Measurements from ENCODE around the gene GRM4. TPM values are rescaled to one million over a fixed set of nuclear protein-coding genes. Genes with fewer than 3 reads are reported as not detected.
A peak's percentile ranks its signal among the peaks of the same experiment; 100 is the strongest.

The GRM4 gene
- total RNA-seq, 1 experiment from 2014 or later = 5.6 TPM

DNA sequence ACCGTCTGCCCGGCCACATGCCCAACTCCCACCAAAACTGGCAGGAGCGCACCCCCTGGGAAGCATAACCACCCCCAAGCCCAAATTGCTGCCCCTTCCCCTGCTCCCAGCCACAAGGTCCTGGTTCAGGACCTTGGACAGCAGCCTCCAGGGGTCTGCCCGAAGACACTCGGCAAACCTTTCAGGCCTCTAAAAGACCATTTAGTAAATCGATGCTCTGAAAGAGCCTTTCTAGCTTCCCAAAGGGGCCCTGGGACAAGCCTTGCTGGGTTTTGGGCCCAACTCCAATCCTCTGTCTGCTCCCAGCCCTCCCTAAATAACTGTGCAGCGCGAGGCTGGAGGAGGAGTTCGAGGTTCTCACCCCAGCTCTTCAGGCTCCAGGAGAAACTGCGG lies 30.5 kb downstream of the GRM4 start:
- no peak overlapping the region for H3K4ac ChIP-seq (ENCODE audit: low read depth, low read length)
- WGBS (ENCODE audit: extremely low coverage, insufficient read length, low lambda C conversion rate) = no CpG with 5 or more reads among the region's 10 CpGs
- H2BK120ac ChIP-seq (ENCODE audit: low read depth, low read length, poor library complexity, severe bottlenecking) = no peak overlapping the region
- no peak overlapping the region for H3K18ac ChIP-seq (ENCODE audit: insufficient read length, low read depth, low read length)
- no peak overlapping the region for H4K91ac ChIP-seq (ENCODE audit: insufficient read length, low read depth, low read length)
- H3K27me3 ChIP-seq (ENCODE audit: insufficient read depth, low read length) = no peaks in the 10 kb centered on the region
- H3K79me2 ChIP-seq (ENCODE audit: insufficient read depth, low read length) = no peaks in the 10 kb centered on the region
- peak; percentile 60 for DNase-seq
- no peaks in the 10 kb centered on the region for H3K23me2 ChIP-seq (ENCODE audit: insufficient read length, low read depth, low read length, poor library complexity, severe bottlenecking)
- H2BK12ac ChIP-seq (ENCODE audit: insufficient read length, low read depth, low read length) = no peak overlapping the region
- no peak overlapping the region for H3K9ac ChIP-seq (ENCODE audit: extremely low read depth, insufficient read length, low read length)
- Mint-ChIP-seq H3K27me3 (ENCODE audit: low read depth) (peaks cover 10% of the 10 kb centered on the region; the same call in 1 of the 2 replicates), H3K36me3 (ENCODE audit: insufficient read depth in 1 of 3, low read depth in 3 of 3) (no peaks in the 10 kb centered on the region; a peak in 1 of 7 replicates), H3K9me3 (peaks cover 0 to 2% of the 10 kb centered on the region in 2 experiments; a peak in 3 of 5 replicates), H3K27ac (no peak overlapping the region), H3K4me3 (no peak overlapping the region), H3K4me1 (peaks cover 0 to 5% of the 10 kb centered on the region in 2 experiments; a peak in 2 of 4 replicates)
- no peak overlapping the region for H2AFZ ChIP-seq (ENCODE audit: low read length)
- H2BK15ac ChIP-seq (ENCODE audit: low read depth, low read length) = no peak overlapping the region
- no peaks in the 10 kb centered on the region for H3K9me3 ChIP-seq (ENCODE audit: control insufficient read depth, low read depth, low read length)
- H3K56ac ChIP-seq (ENCODE audit: insufficient read length, low read depth, low read length) = no peak overlapping the region
- no peaks in the 10 kb centered on the region for H3K79me1 ChIP-seq (ENCODE audit: insufficient read depth, low read depth, low read length, poor library complexity, severe bottlenecking)
- no peak overlapping the region for H3K14ac ChIP-seq (ENCODE audit: insufficient read depth, low read length)
- no peak overlapping the region for H3K23ac ChIP-seq (ENCODE audit: insufficient read length, low read depth, low read length)
- H3K27ac ChIP-seq (ENCODE audit: insufficient read length, low read depth, low read length) = no peak overlapping the region
- no peak overlapping the region for H3K4me2 ChIP-seq (ENCODE audit: insufficient read depth, insufficient read length, low read length)
- no peaks in the 10 kb centered on the region for H3K4me1 ChIP-seq (ENCODE audit: insufficient read depth, low read length)
- H4K8ac ChIP-seq (replicated peaks; ENCODE audit: insufficient read length, low read depth, low read length) = no peak overlapping the region
- H2BK5ac ChIP-seq (ENCODE audit: insufficient read length, low read length) = no peak overlapping the region
- no peak overlapping the region for H2BK20ac ChIP-seq (ENCODE audit: low read depth, low read length, poor library complexity, severe bottlenecking)
- H4K5ac ChIP-seq (ENCODE audit: insufficient read length, low read depth, low read length) = no peak overlapping the region
- TF ChIP-seq, protein P1, sequence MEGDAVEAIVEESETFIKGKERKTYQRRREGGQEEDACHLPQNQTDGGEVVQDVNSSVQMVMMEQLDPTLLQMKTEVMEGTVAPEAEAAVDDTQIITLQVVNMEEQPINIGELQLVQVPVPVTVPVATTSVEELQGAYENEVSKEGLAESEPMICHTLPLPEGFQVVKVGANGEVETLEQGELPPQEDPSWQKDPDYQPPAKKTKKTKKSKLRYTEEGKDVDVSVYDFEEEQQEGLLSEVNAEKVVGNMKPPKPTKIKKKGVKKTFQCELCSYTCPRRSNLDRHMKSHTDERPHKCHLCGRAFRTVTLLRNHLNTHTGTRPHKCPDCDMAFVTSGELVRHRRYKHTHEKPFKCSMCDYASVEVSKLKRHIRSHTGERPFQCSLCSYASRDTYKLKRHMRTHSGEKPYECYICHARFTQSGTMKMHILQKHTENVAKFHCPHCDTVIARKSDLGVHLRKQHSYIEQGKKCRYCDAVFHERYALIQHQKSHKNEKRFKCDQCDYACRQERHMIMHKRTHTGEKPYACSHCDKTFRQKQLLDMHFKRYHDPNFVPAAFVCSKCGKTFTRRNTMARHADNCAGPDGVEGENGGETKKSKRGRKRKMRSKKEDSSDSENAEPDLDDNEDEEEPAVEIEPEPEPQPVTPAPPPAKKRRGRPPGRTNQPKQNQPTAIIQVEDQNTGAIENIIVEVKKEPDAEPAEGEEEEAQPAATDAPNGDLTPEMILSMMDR (conservative IDR thresholded peaks at IDR 0.05) = no peak
- H4K20me1 ChIP-seq (ENCODE audit: control insufficient read depth, insufficient read depth, insufficient read length) = peaks cover 6% of the 10 kb centered on the region
- H2AK5ac ChIP-seq (ENCODE audit: insufficient read length, low read length) = no peak overlapping the region
- H3T11ph ChIP-seq (ENCODE audit: low read length) = no peak overlapping the region

Measured in H9 (cell line).